Lung (tissue), 12 donors: ENCODE results near the gene CDC14A. TPM values are rescaled to one million over a fixed set of nuclear protein-coding genes. Genes with fewer than 3 reads are reported as not detected.
A peak's percentile ranks its signal among the peaks of the same experiment; 100 is the strongest.

Source experiments
- ATAC-seq: fragments of 200-7000 bp; cut with Tn5 transposase; one replicate; pipeline ENCODE4 v1.9.1; 2020; ENCODE audit warnings: moderate number of reproducible peaks; ENCODE audit not compliant: insufficient read depth, low FRiP score
- DNase-seq, 3 donors: peaks; one replicate each; pipeline ENCODE4 v3.0.0-alpha.2; 2013 to 2017
- H3K27ac ChIP-seq, 2 donors: one replicate each; pipeline ENCODE4 v1.5.1; 2013; ENCODE audit warnings: mild to moderate bottlenecking in 2 of 2, moderate library complexity in 2 of 2, control low read depth in 1 of 2, inconsistent platforms in 1 of 2, low read depth in 1 of 2, low read length in 1 of 2
- H3K27me3 ChIP-seq, 3 donors: one replicate each; pipeline ENCODE4 v1.5.1; 2013; ENCODE audit warnings: low read length in 2 of 3; ENCODE audit not compliant: control insufficient read depth in 3 of 3, insufficient read depth in 3 of 3
- H3K36me3 ChIP-seq, 4 donors: one replicate each; pipeline ENCODE4 v1.5.1; 2013; ENCODE audit warnings: low read length in 4 of 4, mild to moderate bottlenecking in 1 of 4, moderate library complexity in 1 of 4; ENCODE audit not compliant: control insufficient read depth in 4 of 4, insufficient read depth in 4 of 4
- H3K4me1 ChIP-seq, 5 donors: one replicate each; pipeline ENCODE4 v1.5.1; 2013; ENCODE audit warnings: low read length in 5 of 5, mild to moderate bottlenecking in 2 of 5, moderate library complexity in 1 of 5; ENCODE audit not compliant: control insufficient read depth in 5 of 5, insufficient read depth in 5 of 5
- H3K4me3 ChIP-seq: one replicate; pipeline ENCODE4 v1.5.1; 2013; ENCODE audit warnings: mild to moderate bottlenecking, control low read depth, moderate library complexity
- H3K9ac ChIP-seq, 2 donors: one replicate each; pipeline ENCODE4 v1.5.1; 2013; ENCODE audit warnings: low read length in 2 of 2, control low read depth in 1 of 2; ENCODE audit not compliant: insufficient read depth in 1 of 2
- H3K9me3 ChIP-seq, 4 donors: one replicate each; pipeline ENCODE4 v1.5.1; 2013; ENCODE audit warnings: low read length in 3 of 4, mild to moderate bottlenecking in 1 of 4, moderate library complexity in 1 of 4; ENCODE audit not compliant: control insufficient read depth in 4 of 4, insufficient read depth in 3 of 4
- CTCF ChIP-seq: IDR thresholded peaks from 2 replicates; pipeline ENCODE4 v1.5.1; 2012; ENCODE audit warnings: mild to moderate bottlenecking; ENCODE audit errors: control extremely low read depth, extremely low read depth
- whole genome bisulfite sequencing, 2 donors: extraction: QIAGEN DNeasy Blood & Tissue Kit; methylation state at CpG; one replicate each; pipeline ENCODE4 v1.1.7; 2013; 5-methylcytosine and 5-hydroxymethylcytosine counted together
- polyA plus RNA-seq, 2 donors: library from polyadenylated mRNA; stranded (reverse); fragments of 200-250 nt; gene quantifications; one replicate each; pipeline ENCODE4 v1.2.1, GENCODE V29; 2013
- total RNA-seq, 2 donors: library from RNA; depleted of rRNA in 1 of 2; stranded (reverse); fragments of >200 nt in 1 of 2; gene quantifications; one replicate each; pipeline ENCODE4 v1.2.1, GENCODE V29; 2014 to 2021
- donor health status: control.
- donor health status: control.
- donor health status: Bipolar disorder and iron deficiency.
- donor health status: healthy.
- donor health status: DM: yes; HTN: yes; CAD: no.

Gene CDC14A
- total and polyA plus RNA-seq, 4 donors, result 3.6 to 45.4 (median 12.1) TPM

GRCh38 chr1:100304921-100305320 lies 47.4 kb upstream of the CDC14A start:
- no peak for DNase-seq
- no peak for TF ChIP-seq CTCF

GRCh38 chr1:100305954-100306353 lies 46.4 kb upstream of the CDC14A start:
- 70 to 94% methylated on average over 3 of the region's 3 CpGs for WGBS, 2 donors
- no peak for ATAC-seq

More at GRCh38 chr1:100304921-100305320, 47.4 kb upstream of the CDC14A start:
- Histone ChIP-seq H3K4me3 (no peak overlapping the region), H3K27ac (no peak overlapping the region), H3K9ac (no peak overlapping the region), H3K27me3 (no peaks in the 10 kb centered on the region), H3K4me1 (peaks cover 0 to 4% (median 0%) of the 10 kb centered on the region in 5 donors), H3K9me3 (peaks cover 0 to 3% (median 0%) of the 10 kb centered on the region in 4 donors), H3K36me3 (no peaks in the 10 kb centered on the region)
- WGBS, 2 donors, result 94% methylated on average over 3 of the region's 3 CpGs
- no peak for ATAC-seq

GRCh38 chr1:100306735-100307313 lies 45.5 kb upstream of the CDC14A start:
- no peak for ATAC-seq
- no peak for TF ChIP-seq CTCF
- no peak overlapping the region for H3K4me3 ChIP-seq
- peaks cover 0 to 4% (median 0%) of the 10 kb centered on the region in 5 donors for H3K4me1 ChIP-seq
- peaks cover 0 to 3% (median 0%) of the 10 kb centered on the region in 4 donors for H3K9me3 ChIP-seq
- no peak overlapping the region for H3K27ac ChIP-seq
- H3K9ac ChIP-seq, result no peak overlapping the region
- DNase-seq, result no peak
- H3K27me3 ChIP-seq, result no peaks in the 10 kb centered on the region
- WGBS, 2 donors, result 76 to 90% methylated on average over 2 of the region's 2 CpGs
- H3K36me3 ChIP-seq, result no peaks in the 10 kb centered on the region

More at GRCh38 chr1:100305954-100306353, 46.4 kb upstream of the CDC14A start:
- no peaks in the 10 kb centered on the region for H3K36me3 ChIP-seq
- peaks cover 0 to 3% (median 0%) of the 10 kb centered on the region in 4 donors for H3K9me3 ChIP-seq
- peaks cover 0 to 4% (median 0%) of the 10 kb centered on the region in 5 donors for H3K4me1 ChIP-seq
- TF ChIP-seq CTCF, result no peak
- no peak overlapping the region for H3K9ac ChIP-seq
- H3K27ac ChIP-seq, result no peak overlapping the region
- H3K4me3 ChIP-seq, result no peak overlapping the region
- no peaks in the 10 kb centered on the region for H3K27me3 ChIP-seq
- peak in 2 of 3 donors; percentile 11 to 39 for DNase-seq

- DNase-seq (no peak), ATAC-seq (no peak)
- no peak overlapping the region for H3K9ac ChIP-seq
- no peaks in the 10 kb centered on the region for H3K27me3 ChIP-seq
- 81 to 92% methylated on average over 2 of the region's 2 CpGs for WGBS, 2 donors
- TF ChIP-seq CTCF, result no peak
- peaks cover 0 to 3% (median 0%) of the 10 kb centered on the region in 4 donors for H3K9me3 ChIP-seq
- H3K36me3 ChIP-seq, result no peaks in the 10 kb centered on the region
- H3K4me3 ChIP-seq, result no peak overlapping the region
- peaks cover 0 to 4% (median 0%) of the 10 kb centered on the region in 5 donors for H3K4me1 ChIP-seq
- no peak overlapping the region for H3K27ac ChIP-seq
Observed at GRCh38 chr1:100308777-100309176, 43.5 kb upstream of the CDC14A start.
